ENCODE measurements around the gene AFF3. TPM values are rescaled to one million over a fixed set of nuclear protein-coding genes. Genes with fewer than 3 reads are reported as not detected.

AFF3 gene
- total and polyA plus RNA-seq, 2 experiments from 2014 or later, result 7.3 to 7.8 TPM

GRCh38 chr2:99970292-99970868 lies 172.0 kb downstream of the AFF3 start:
- no peak overlapping the region for H3K4me3 ChIP-seq
- no peaks in the 10 kb centered on the region for H3K9me3 ChIP-seq (ENCODE audit: low read depth)
- no peaks in the 10 kb centered on the region for H3K36me3 ChIP-seq (replicated peaks; ENCODE audit: insufficient read depth, low read depth)
- H3K79me2 ChIP-seq, result no peaks in the 10 kb centered on the region
- TF ChIP-seq EZH2 (IDR thresholded peaks at IDR 0.05; ENCODE audit: borderline replicate concordance) (no peak), CTCF (IDR thresholded peaks at IDR 0.05; ENCODE audit: poor library complexity) (no peak), EZH2phosphoT487 (IDR thresholded peaks at IDR 0.05; ENCODE audit: low read depth, severe bottlenecking, unreplicated experiment) (no peak)
- no peak for DNase-seq (ENCODE audit: low spot score)
- no peaks in the 10 kb centered on the region for H4K20me1 ChIP-seq (ENCODE audit: insufficient read depth, poor library complexity, severe bottlenecking)
- no peaks in the 10 kb centered on the region for H3K4me1 ChIP-seq (ENCODE audit: insufficient read depth)
- no peaks in the 10 kb centered on the region for H3K9me2 ChIP-seq (replicated peaks; ENCODE audit: insufficient read depth)
- 83% methylated on average over 12 of the region's 12 CpGs for WGBS (ENCODE audit: low lambda C conversion rate, missing lambda C conversion rate)
- H3K27me3 ChIP-seq, result peaks cover 18% of the 10 kb centered on the region
- H2AFZ ChIP-seq, result no peak overlapping the region
- no peak overlapping the region for H3K4me2 ChIP-seq
- H3K27ac ChIP-seq, result no peak overlapping the region

GRCh38 chr2:99961196-99961913 lies 181.0 kb downstream of the AFF3 start:
- no peak for DNase-seq (ENCODE audit: low spot score)
- Histone ChIP-seq H3K4me1 (ENCODE audit: insufficient read depth) (no peaks in the 10 kb centered on the region), H3K27me3 (no peaks in the 10 kb centered on the region), H3K9me2 (replicated peaks; ENCODE audit: insufficient read depth) (no peaks in the 10 kb centered on the region), H4K20me1 (ENCODE audit: insufficient read depth, poor library complexity, severe bottlenecking) (no peaks in the 10 kb centered on the region), H3K4me3 (no peak overlapping the region), H3K4me2 (no peak overlapping the region), H2AFZ (no peak overlapping the region), H3K9me3 (ENCODE audit: low read depth) (no peaks in the 10 kb centered on the region), H3K36me3 (replicated peaks; ENCODE audit: insufficient read depth, low read depth) (no peaks in the 10 kb centered on the region), H3K27ac (no peak overlapping the region), H3K79me2 (no peaks in the 10 kb centered on the region)
- 94% methylated on average over 9 of the region's 9 CpGs for WGBS (ENCODE audit: low lambda C conversion rate, missing lambda C conversion rate)
- TF ChIP-seq EZH2phosphoT487 (IDR thresholded peaks at IDR 0.05; ENCODE audit: low read depth, severe bottlenecking, unreplicated experiment) (no peak), CTCF (IDR thresholded peaks at IDR 0.05; ENCODE audit: poor library complexity) (no peak), EZH2 (IDR thresholded peaks at IDR 0.05; ENCODE audit: borderline replicate concordance) (no peak)

GRCh38 chr2:99960790-99961189 lies 181.6 kb downstream of the AFF3 start:
- Histone ChIP-seq H3K4me1 (ENCODE audit: insufficient read depth) (no peaks in the 10 kb centered on the region), H3K9me3 (ENCODE audit: low read depth) (no peaks in the 10 kb centered on the region), H2AFZ (no peak overlapping the region), H3K9me2 (replicated peaks; ENCODE audit: insufficient read depth) (no peaks in the 10 kb centered on the region), H3K4me2 (no peak overlapping the region), H4K20me1 (ENCODE audit: insufficient read depth, poor library complexity, severe bottlenecking) (no peaks in the 10 kb centered on the region), H3K27me3 (no peaks in the 10 kb centered on the region), H3K4me3 (no peak overlapping the region), H3K36me3 (replicated peaks; ENCODE audit: insufficient read depth, low read depth) (no peaks in the 10 kb centered on the region), H3K27ac (no peak overlapping the region), H3K79me2 (no peaks in the 10 kb centered on the region)
- 88% methylated on average over 3 of the region's 3 CpGs for WGBS (ENCODE audit: low lambda C conversion rate, missing lambda C conversion rate)
- TF ChIP-seq CTCF (IDR thresholded peaks at IDR 0.05; ENCODE audit: poor library complexity) (no peak), EZH2 (IDR thresholded peaks at IDR 0.05; ENCODE audit: borderline replicate concordance) (no peak), EZH2phosphoT487 (IDR thresholded peaks at IDR 0.05; ENCODE audit: low read depth, severe bottlenecking, unreplicated experiment) (no peak)
- no peak for DNase-seq (ENCODE audit: low spot score)

Data from hepatocyte (in vitro differentiated cells).